K562 treated with DMSO at 1 percent for 24 hours (cell line): Measurements from ENCODE around the gene RIIAD1. TPM values are rescaled to one million over a fixed set of nuclear protein-coding genes. Genes with fewer than 3 reads are reported as not detected.

Source experiments
- total RNA-seq: library from RNA; unstranded; fragments of 300-600 nt; gene quantifications from 2 replicates; pipeline ENCODE4 v1.2.3, GENCODE V29; 2022; ENCODE audit warnings: low read depth; ENCODE audit not compliant: insufficient read depth

RIIAD1 gene
- not detected in 2 replicates for total RNA-seq

GRCh38 chr1:151720974-151721787 lies at the start of gene RIIAD1:
RIIAD1 (plus strand) TSS chr1:151721522; CDS start chr1:151721537, 15 bp downstream.

GRCh38 chr1:151716771-151717631 lies 4.3 kb upstream of the RIIAD1 start, which contains the start of gene CELF3:
CELF3 (minus strand) TSS chr1:151716803; CDS start chr1:151716020, 783 bp downstream.

GRCh38 chr1:151762941-151763921 lies 41.9 kb downstream of the RIIAD1 start, which contains the start of gene MRPL9:
MRPL9 (minus strand) TSS chr1:151763496; CDS start chr1:151763479, 17 bp downstream.

Other genes with a start within 250 kb of the RIIAD1 start
- gene CGN, start 210.1 kb upstream of the RIIAD1 start, total RNA-seq: 0.36 and 0.44 TPM in 2 replicates
- 9.8 and 10.0 TPM in 2 replicates for gene TUFT1, start 181.2 kb upstream of the RIIAD1 start, total RNA-seq
- gene SNX27, start 109.5 kb upstream of the RIIAD1 start, total RNA-seq: 5.2 and 6.2 TPM in 2 replicates
- gene CELF3, start 4.7 kb upstream of the RIIAD1 start, total RNA-seq: not detected in 2 replicates
- 79.6 and 104 TPM in 2 replicates for gene MRPL9, start 42.0 kb downstream of the RIIAD1 start, total RNA-seq
- 11.2 and 15.3 TPM in 2 replicates for gene TDRKH, start 69.0 kb downstream of the RIIAD1 start, total RNA-seq
- not detected in 2 replicates for gene LINGO4, start 83.9 kb downstream of the RIIAD1 start, total RNA-seq
- gene RORC, start 110.3 kb downstream of the RIIAD1 start, total RNA-seq: not detected in 2 replicates
- gene C2CD4D, start 118.3 kb downstream of the RIIAD1 start, total RNA-seq: not detected in 2 replicates
- not detected in 2 replicates for gene THEM5, start 132.2 kb downstream of the RIIAD1 start, total RNA-seq
- 18.1 TPM in 2 replicates for gene THEM4, start 188.0 kb downstream of the RIIAD1 start, total RNA-seq